Liver (tissue), 3 donors: ENCODE measurements around the gene ZNF460.

Experiments
- CTCF ChIP-seq: fragments of 150-350 bp; IDR thresholded peaks from 2 replicates; pipeline ENCODE4 v1.5.1; 2017; ENCODE audit warnings: improper control_type of control experiment, low read depth, low read length; ENCODE audit not compliant: missing input control
- EGR1 ChIP-seq, 2 donors: IDR thresholded peaks; 2 replicates each; pipeline ENCODE4 v1.6.1; 2016 to 2018; ENCODE audit warnings: antibody characterized with exemption in 2 of 2, low read depth in 2 of 2
- RAD21 ChIP-seq, 2 donors: IDR thresholded peaks; 2 replicates each; pipeline ENCODE4 v1.6.1; 2016; ENCODE audit warnings: antibody characterized with exemption in 2 of 2, mild to moderate bottlenecking in 2 of 2
- TAF1 ChIP-seq: conservative IDR thresholded peaks from 2 replicates; pipeline ENCODE4 v1.6.1; 2016; ENCODE audit warnings: antibody characterized with exemption, mild to moderate bottlenecking
- donor health status: healthy.
- donor health status: healthy.

GRCh38 chr19:57248646-57249045, 31.6 kb upstream of the ZNF460 start:
- no peak for TF ChIP-seq TAF1
- TF ChIP-seq CTCF = no peak
- no peak for TF ChIP-seq RAD21 (IDR thresholded peaks at IDR 0.05)
- TF ChIP-seq EGR1 (IDR thresholded peaks at IDR 0.05; ENCODE audit: low read depth in 2 of 2) = no peak
